ENCODE data around the gene THAP2.
"Not testable (repeated sequence)": the region's sequence is repeated elsewhere in the genome, so short reads cannot be mapped to it uniquely, and the experiment has no call there.

Gene THAP2

GRCh38 chr12:71685312-71685906, 21.3 kb downstream of the THAP2 start:
- H3K36me3 Mint-ChIP-seq, result no peaks in the 10 kb centered on the region
- peak overlapping the region; percentile 96 for H3K4me3 Mint-ChIP-seq

DNA sequence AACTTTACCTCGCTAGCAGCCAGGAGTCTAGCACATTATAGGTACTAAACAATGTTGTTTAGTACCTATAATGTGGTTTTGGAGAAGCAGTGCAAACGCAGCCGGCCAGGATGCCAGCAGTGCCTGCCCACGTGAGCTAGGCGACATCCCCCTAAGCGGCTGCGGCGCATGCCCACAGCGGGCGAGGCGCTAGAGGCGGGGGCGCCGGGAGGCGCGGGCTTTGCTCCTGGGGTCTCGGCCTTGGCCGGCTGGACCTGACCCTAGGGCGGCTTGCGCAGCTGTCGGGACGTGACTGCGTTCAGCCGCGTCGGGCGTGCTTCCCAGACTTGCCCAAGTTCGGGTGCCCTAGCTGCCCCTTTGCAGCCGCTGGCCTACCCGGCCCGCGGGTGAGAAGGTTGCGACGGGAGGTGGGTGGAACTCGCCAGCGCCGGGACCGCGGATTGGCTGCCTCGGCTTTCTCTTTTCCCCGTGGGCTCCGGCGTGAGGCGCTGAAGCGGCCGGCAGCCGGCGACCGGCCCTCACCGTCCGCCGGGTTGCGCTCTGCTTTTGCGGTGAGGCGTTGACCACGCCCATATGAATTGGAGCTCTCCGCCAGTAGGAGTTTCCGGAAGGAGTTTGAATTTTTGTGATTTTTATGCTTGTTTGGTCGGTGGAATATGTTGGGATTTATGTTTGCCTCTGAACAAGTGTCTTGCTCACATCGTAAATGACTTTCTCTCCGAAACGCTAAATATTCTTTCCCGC, 22.0 kb downstream of the THAP2 start, which contains the start of gene TMEM19:
Gene TMEM19, plus strand, starts transcription at position 169 of the 744 bp plus-strand sequence. CDS start 599 bp downstream, outside the sequence.
- peak within 1 kb of the TSS; percentile 96 for H3K4me3 Mint-ChIP-seq
- H3K4me1 Mint-ChIP-seq, result peaks cover 24% of the 10 kb centered on the region
- H3K27ac Mint-ChIP-seq, result peak within 1 kb of the TSS; percentile 88
- no peaks in the 10 kb centered on the region for H3K9me3 Mint-ChIP-seq
- H3K27me3 Mint-ChIP-seq, result no peaks in the 10 kb centered on the region
- peak; percentile 97 for ATAC-seq
- no peaks in the 10 kb centered on the region for H3K36me3 Mint-ChIP-seq

More at GRCh38 chr12:71685312-71685906, 21.3 kb downstream of the THAP2 start:
- peak overlapping the region; percentile 88 for H3K27ac Mint-ChIP-seq
- ATAC-seq, result no peak
- H3K4me1 Mint-ChIP-seq, result peaks cover 20% of the 10 kb centered on the region
- H3K27me3 Mint-ChIP-seq, result no peaks in the 10 kb centered on the region
- no peaks in the 10 kb centered on the region for H3K9me3 Mint-ChIP-seq

DNA sequence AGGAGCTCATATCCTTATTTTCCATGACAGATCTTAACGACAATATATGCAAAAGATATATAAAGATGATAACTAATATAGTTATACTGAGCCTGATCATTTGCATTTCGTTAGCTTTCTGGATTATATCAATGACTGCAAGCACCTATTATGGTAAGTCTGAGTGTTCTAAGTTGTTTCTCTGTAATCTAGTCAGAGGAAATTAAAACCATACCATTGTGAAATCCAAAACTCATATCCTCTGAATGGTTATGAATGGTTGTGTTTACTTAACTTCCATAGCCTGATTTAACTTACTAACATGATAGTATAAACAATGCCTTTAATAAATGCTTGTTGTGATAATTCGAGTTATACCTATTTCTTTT, 22.5 kb downstream of the THAP2 start:
- ATAC-seq, result no peak
- H3K4me1 Mint-ChIP-seq, result peaks cover 26% of the 10 kb centered on the region
- no peaks in the 10 kb centered on the region for H3K9me3 Mint-ChIP-seq
- H3K36me3 Mint-ChIP-seq, result peaks cover 2% of the 10 kb centered on the region
- peak overlapping the region; percentile 88 for H3K27ac Mint-ChIP-seq
- no peaks in the 10 kb centered on the region for H3K27me3 Mint-ChIP-seq
- peak overlapping the region; percentile 96 for H3K4me3 Mint-ChIP-seq

DNA sequence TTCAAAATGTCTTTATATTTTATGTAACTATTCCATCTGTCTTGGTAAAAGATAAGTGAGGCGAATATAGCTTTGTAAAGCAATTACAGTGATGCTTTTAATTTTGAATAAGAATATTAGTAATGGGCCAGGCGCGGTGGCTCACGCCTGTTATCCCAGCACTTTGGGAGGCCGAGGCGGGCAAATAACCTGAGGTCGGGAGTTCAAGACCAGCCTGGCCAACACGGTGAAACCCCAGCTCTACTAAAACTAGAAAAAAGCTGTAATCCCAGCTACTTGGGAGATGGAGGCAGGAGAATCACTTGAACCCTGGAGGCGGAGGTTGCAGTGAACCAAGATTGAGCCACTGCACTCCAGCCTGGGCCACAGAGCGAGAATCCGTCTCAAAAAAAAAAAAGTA, 23.1 kb downstream of the THAP2 start:
- Mint-ChIP-seq H3K4me3 (peak overlapping the region; percentile 96), H3K27ac (peak overlapping the region; percentile 88), H3K4me1 (peaks cover 32% of the 10 kb centered on the region)
- ATAC-seq, H3K27me3 Mint-ChIP-seq, H3K36me3 Mint-ChIP-seq, H3K9me3 Mint-ChIP-seq: not testable (repeated sequence)

- Mint-ChIP-seq H3K4me1 (peaks cover 42% of the 10 kb centered on the region), H3K4me3 (peak overlapping the region; percentile 96)
Measured at GRCh38 chr12:71688961-71689570, 25.0 kb downstream of the THAP2 start.

GRCh38 chr12:71691504-71692129, 27.5 kb downstream of the THAP2 start:
- H3K27ac Mint-ChIP-seq, result peak overlapping the region; percentile 70
- H3K4me1 Mint-ChIP-seq, result peaks cover 56% of the 10 kb centered on the region
- peak overlapping the region; percentile 46 for H3K4me3 Mint-ChIP-seq

More at GRCh38 chr12:71688961-71689570, 25.0 kb downstream of the THAP2 start:
- Mint-ChIP-seq H3K9me3 (no peaks in the 10 kb centered on the region), H3K36me3 (peaks cover 5% of the 10 kb centered on the region), H3K27ac (peak overlapping the region; percentile 88), H3K27me3 (no peaks in the 10 kb centered on the region)
- ATAC-seq, result no peak

DNA sequence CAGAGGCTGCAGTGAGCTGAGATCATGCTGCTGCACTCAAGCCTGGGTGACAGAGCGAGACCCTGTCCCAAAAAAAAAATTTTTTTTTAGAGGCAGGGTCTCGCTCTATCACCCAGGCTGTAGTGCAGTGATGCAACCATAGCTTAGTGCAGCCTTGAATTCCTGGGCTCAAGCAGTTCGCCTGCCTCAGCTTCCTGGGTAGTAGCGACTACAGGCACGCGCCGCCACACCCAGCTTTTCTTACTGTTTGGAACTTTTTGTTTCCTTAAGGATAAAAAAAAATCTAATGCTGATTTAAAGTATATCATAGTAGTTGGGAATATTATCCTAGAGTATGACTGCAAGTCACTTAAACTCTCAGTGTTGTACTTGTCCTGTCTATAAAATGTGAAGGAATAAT, 29.0 kb downstream of the THAP2 start:
- H3K36me3 Mint-ChIP-seq, result peaks cover 10% of the 10 kb centered on the region
- no peaks in the 10 kb centered on the region for H3K27me3 Mint-ChIP-seq
- peak overlapping the region; percentile 81 for H3K27ac Mint-ChIP-seq
- no peaks in the 10 kb centered on the region for H3K9me3 Mint-ChIP-seq
- H3K4me1 Mint-ChIP-seq, result peaks cover 53% of the 10 kb centered on the region
- no peak overlapping the region for H3K4me3 Mint-ChIP-seq
- no peak for ATAC-seq

More at GRCh38 chr12:71691504-71692129, 27.5 kb downstream of the THAP2 start:
- H3K9me3 Mint-ChIP-seq, result no peaks in the 10 kb centered on the region
- ATAC-seq, result no peak
- H3K36me3 Mint-ChIP-seq, result peaks cover 5% of the 10 kb centered on the region
- H3K27me3 Mint-ChIP-seq, result no peaks in the 10 kb centered on the region

DNA sequence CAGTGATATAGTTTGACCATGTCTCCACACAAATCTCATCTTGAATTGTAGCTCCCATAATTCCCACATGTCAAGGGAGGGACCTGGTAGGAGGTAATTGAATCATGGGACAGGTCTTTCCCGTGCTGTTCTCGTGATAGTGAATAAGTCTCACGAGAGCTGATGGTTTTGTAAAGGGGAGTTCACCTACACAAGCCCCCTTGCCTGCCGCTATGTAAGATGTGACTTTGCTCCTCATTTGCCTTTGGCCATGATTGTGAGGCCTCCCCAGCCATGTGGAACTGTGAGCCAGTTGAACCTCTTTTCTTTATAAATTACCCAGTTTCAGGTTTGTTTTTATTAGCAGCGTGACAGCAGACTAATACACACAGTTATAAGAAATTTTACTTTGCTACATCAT, 29.6 kb downstream of the THAP2 start:
- peak overlapping the region; percentile 57 for H3K4me3 Mint-ChIP-seq
- H3K36me3 Mint-ChIP-seq, result peaks cover 15% of the 10 kb centered on the region
- H3K27me3 Mint-ChIP-seq, H3K9me3 Mint-ChIP-seq, ATAC-seq: not testable (repeated sequence)
- H3K4me1 Mint-ChIP-seq, result peaks cover 55% of the 10 kb centered on the region
- H3K27ac Mint-ChIP-seq, result peak overlapping the region; percentile 81

GRCh38 chr12:71694099-71694820, 30.2 kb downstream of the THAP2 start:
- ATAC-seq, result peak; percentile 90
- peaks cover 57% of the 10 kb centered on the region for H3K4me1 Mint-ChIP-seq
- no peaks in the 10 kb centered on the region for H3K9me3 Mint-ChIP-seq
- peaks cover 21% of the 10 kb centered on the region for H3K36me3 Mint-ChIP-seq
- peak overlapping the region; percentile 81 for H3K27ac Mint-ChIP-seq
- H3K4me3 Mint-ChIP-seq, result peak overlapping the region; percentile 57
- H3K27me3 Mint-ChIP-seq, result no peaks in the 10 kb centered on the region

GRCh38 chr12:71695782-71696181, 31.7 kb downstream of the THAP2 start:
- Mint-ChIP-seq H3K27me3 (no peaks in the 10 kb centered on the region), H3K36me3 (peaks cover 32% of the 10 kb centered on the region), H3K4me3 (no peak overlapping the region), H3K4me1 (peaks cover 46% of the 10 kb centered on the region), H3K27ac (no peak overlapping the region), H3K9me3 (no peaks in the 10 kb centered on the region)
- ATAC-seq, result no peak

DNA sequence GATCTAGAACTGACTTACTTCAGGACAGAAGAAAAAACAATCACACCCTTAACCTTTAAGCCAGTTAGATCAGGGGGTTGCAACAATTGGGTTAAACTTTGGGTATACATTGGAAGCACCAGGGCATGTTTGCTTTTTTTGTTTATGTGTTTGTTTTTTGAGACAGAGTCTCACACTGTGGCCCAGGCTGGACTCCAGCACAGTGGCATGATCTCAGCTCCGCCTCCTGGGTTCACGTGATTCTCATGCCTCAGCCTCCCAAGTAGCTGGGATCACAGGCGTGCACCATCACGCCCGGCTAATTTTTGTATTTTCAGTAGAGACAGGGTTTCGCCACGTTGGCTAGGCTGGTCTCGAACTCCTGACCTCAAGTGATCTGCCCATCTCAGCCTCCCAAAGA, 38.1 kb downstream of the THAP2 start:
- Mint-ChIP-seq H3K36me3 (peaks cover 41% of the 10 kb centered on the region), H3K4me1 (peaks cover 14% of the 10 kb centered on the region)
- H3K27ac Mint-ChIP-seq, H3K9me3 Mint-ChIP-seq, H3K27me3 Mint-ChIP-seq, ATAC-seq, H3K4me3 Mint-ChIP-seq: not testable (repeated sequence)

GRCh38 chr12:71702590-71702989, 38.5 kb downstream of the THAP2 start:
- H3K27ac Mint-ChIP-seq, result no peak overlapping the region
- no peaks in the 10 kb centered on the region for H3K27me3 Mint-ChIP-seq
- ATAC-seq, result no peak
- H3K36me3 Mint-ChIP-seq, result peaks cover 45% of the 10 kb centered on the region
- no peak overlapping the region for H3K4me3 Mint-ChIP-seq
- peaks cover 17% of the 10 kb centered on the region for H3K4me1 Mint-ChIP-seq
- H3K9me3 Mint-ChIP-seq, result no peaks in the 10 kb centered on the region

- ATAC-seq, result no peak
- H3K36me3 Mint-ChIP-seq, result peaks cover 46% of the 10 kb centered on the region
- H3K9me3 Mint-ChIP-seq, result no peaks in the 10 kb centered on the region
- no peak overlapping the region for H3K4me3 Mint-ChIP-seq
- H3K27ac Mint-ChIP-seq, result no peak overlapping the region
- H3K4me1 Mint-ChIP-seq, result peaks cover 18% of the 10 kb centered on the region
- no peaks in the 10 kb centered on the region for H3K27me3 Mint-ChIP-seq
Measured at GRCh38 chr12:71703206-71703605, 39.1 kb downstream of the THAP2 start.

DNA sequence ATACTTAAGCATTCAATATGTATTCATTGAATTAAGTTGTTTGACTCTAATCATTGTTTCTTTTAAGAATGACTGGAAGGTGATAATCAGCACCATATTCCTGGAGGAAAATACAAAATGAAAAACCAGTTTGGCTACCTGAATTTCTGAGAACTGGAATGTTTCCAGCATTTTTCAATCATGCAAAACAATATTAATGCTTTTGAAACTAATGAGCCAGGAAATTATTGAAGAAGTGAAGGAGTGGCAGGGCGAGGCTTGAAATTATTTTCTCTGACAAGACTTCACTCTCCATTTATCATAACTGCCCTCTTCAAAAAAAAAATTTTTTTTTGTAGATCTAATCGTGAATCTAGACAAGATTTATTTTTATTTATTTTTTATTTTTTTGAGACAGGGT, 40.8 kb downstream of the THAP2 start:
- no peaks in the 10 kb centered on the region for H3K27me3 Mint-ChIP-seq
- H3K36me3 Mint-ChIP-seq, result peaks cover 44% of the 10 kb centered on the region
- H3K9me3 Mint-ChIP-seq, result no peaks in the 10 kb centered on the region
- no peak overlapping the region for H3K4me3 Mint-ChIP-seq
- H3K4me1 Mint-ChIP-seq, result peaks cover 22% of the 10 kb centered on the region
- no peak overlapping the region for H3K27ac Mint-ChIP-seq
- no peak for ATAC-seq

GRCh38 chr12:71708658-71709057, 44.6 kb downstream of the THAP2 start:
- H3K4me3 Mint-ChIP-seq, result no peak overlapping the region
- peaks cover 22% of the 10 kb centered on the region for H3K4me1 Mint-ChIP-seq
- no peaks in the 10 kb centered on the region for H3K27me3 Mint-ChIP-seq
- no peak for ATAC-seq
- H3K27ac Mint-ChIP-seq, result no peak overlapping the region
- peaks cover 18% of the 10 kb centered on the region for H3K9me3 Mint-ChIP-seq
- H3K36me3 Mint-ChIP-seq, result peaks cover 61% of the 10 kb centered on the region
